Measurements from ENCODE around the gene MTR.

The MTR gene

DNA sequence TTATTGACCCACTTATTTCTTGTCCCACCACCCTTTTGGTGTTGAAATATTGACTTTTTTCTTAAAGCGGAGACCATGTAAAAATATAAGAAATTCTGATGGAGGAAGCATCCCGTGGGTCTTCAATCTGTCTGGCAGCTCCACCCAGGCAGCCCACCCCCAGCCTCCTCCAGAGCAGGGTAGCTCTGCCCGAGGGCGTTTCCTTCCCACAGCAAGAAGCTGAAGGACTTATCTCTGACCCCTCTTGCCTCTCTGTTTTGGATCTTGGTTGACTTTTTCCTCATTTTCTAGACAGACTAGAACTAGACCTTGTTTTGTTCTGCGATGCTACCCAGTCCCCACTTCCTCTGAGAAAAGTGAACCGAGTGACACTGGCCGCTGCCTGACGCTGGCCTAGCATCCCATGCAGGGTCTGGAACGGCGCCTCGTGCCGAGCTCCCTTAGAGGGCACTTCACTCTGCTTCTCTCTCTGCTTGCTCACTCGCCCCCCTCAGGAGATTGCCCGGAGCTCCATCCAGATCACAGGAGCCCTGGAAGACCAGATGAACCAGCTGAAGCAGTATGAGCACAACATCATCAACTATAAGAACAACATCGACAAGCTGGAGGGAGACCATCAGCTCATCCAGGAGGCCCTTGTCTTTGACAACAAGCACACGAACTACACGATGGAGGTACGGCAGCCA, 40.4 kb upstream of the MTR start:
- Histone ChIP-seq H3K9me2 (replicated peaks; ENCODE audit: insufficient read depth, low read length) (no peaks in the 10 kb centered on the region), H3K9me3 (replicated peaks; ENCODE audit: insufficient read depth, low read length) (no peaks in the 10 kb centered on the region), H3F3A (ENCODE audit: insufficient read depth, low read length) (no peaks in the 10 kb centered on the region), H2AFZ (ENCODE audit: low read length) (no peak overlapping the region), H3K9ac (ENCODE audit: low read length) (no peak overlapping the region), H3K27me3 (replicated peaks; ENCODE audit: insufficient read depth, low read length) (no peaks in the 10 kb centered on the region), H3K4me1 (ENCODE audit: low read length) (no peaks in the 10 kb centered on the region), H3K4me2 (ENCODE audit: low read depth, low read length) (no peak overlapping the region), H3K79me2 (ENCODE audit: low read length) (no peaks in the 10 kb centered on the region), H3K27ac (ENCODE audit: low read length) (no peak overlapping the region), H3K4me3 (ENCODE audit: low read length) (no peak overlapping the region), H4K20me1 (ENCODE audit: insufficient read depth, low read length) (no peaks in the 10 kb centered on the region), H3K36me3 (replicated peaks; ENCODE audit: insufficient read depth, low read length) (no peaks in the 10 kb centered on the region)
- no peak for DNase-seq
- TF ChIP-seq EZH2 (optimal IDR thresholded peaks at IDR 0.05; ENCODE audit: low read depth, low read length) (no peak), EZH2phosphoT487 (IDR thresholded peaks at IDR 0.05; ENCODE audit: low read length) (no peak)
- TF ChIP-seq, protein P1, sequence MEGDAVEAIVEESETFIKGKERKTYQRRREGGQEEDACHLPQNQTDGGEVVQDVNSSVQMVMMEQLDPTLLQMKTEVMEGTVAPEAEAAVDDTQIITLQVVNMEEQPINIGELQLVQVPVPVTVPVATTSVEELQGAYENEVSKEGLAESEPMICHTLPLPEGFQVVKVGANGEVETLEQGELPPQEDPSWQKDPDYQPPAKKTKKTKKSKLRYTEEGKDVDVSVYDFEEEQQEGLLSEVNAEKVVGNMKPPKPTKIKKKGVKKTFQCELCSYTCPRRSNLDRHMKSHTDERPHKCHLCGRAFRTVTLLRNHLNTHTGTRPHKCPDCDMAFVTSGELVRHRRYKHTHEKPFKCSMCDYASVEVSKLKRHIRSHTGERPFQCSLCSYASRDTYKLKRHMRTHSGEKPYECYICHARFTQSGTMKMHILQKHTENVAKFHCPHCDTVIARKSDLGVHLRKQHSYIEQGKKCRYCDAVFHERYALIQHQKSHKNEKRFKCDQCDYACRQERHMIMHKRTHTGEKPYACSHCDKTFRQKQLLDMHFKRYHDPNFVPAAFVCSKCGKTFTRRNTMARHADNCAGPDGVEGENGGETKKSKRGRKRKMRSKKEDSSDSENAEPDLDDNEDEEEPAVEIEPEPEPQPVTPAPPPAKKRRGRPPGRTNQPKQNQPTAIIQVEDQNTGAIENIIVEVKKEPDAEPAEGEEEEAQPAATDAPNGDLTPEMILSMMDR (IDR thresholded peaks at IDR 0.05; ENCODE audit: low read length) = no peak

DNA sequence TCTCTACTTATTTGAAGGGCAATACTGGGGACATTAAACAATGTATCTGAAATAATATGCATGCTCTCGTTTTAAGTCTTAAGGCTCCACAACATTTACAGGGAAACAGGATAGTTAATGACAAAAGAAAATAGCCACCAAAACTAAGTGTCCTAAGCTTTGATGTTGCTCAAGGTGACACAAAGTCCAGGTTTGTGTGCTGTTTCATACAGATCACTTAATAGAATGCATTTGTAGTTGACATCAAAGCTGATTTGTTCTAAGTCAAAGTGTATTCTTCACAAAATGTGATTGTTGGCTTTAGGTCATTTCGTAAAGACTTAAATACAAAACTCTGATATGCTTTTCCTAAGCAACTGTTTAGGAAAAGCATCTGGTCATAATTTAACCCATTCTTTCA, 37.5 kb upstream of the MTR start:
- H4K20me1 ChIP-seq (ENCODE audit: insufficient read depth, low read length) = no peaks in the 10 kb centered on the region
- no peak for DNase-seq
- TF ChIP-seq EZH2 (optimal IDR thresholded peaks at IDR 0.05; ENCODE audit: low read depth, low read length) (no peak), EZH2phosphoT487 (IDR thresholded peaks at IDR 0.05; ENCODE audit: low read length) (no peak)
- TF ChIP-seq, protein P1 (IDR thresholded peaks at IDR 0.05; ENCODE audit: low read length) = no peak
- H2AFZ ChIP-seq (ENCODE audit: low read length) = no peak overlapping the region
- H3K27ac ChIP-seq (ENCODE audit: low read length) = no peak overlapping the region
- H3K4me3 ChIP-seq (ENCODE audit: low read length) = no peak overlapping the region
- H3K9me2 ChIP-seq (replicated peaks; ENCODE audit: insufficient read depth, low read length) = no peaks in the 10 kb centered on the region
- H3F3A ChIP-seq (ENCODE audit: insufficient read depth, low read length) = no peaks in the 10 kb centered on the region
- H3K36me3 ChIP-seq (replicated peaks; ENCODE audit: insufficient read depth, low read length) = no peaks in the 10 kb centered on the region
- H3K79me2 ChIP-seq (ENCODE audit: low read length) = no peaks in the 10 kb centered on the region
- H3K4me2 ChIP-seq (ENCODE audit: low read depth, low read length) = no peak overlapping the region
- no peaks in the 10 kb centered on the region for H3K27me3 ChIP-seq (replicated peaks; ENCODE audit: insufficient read depth, low read length)
- H3K9me3 ChIP-seq (replicated peaks; ENCODE audit: insufficient read depth, low read length) = no peaks in the 10 kb centered on the region
- no peaks in the 10 kb centered on the region for H3K4me1 ChIP-seq (ENCODE audit: low read length)
- no peak overlapping the region for H3K9ac ChIP-seq (ENCODE audit: low read length)

DNA sequence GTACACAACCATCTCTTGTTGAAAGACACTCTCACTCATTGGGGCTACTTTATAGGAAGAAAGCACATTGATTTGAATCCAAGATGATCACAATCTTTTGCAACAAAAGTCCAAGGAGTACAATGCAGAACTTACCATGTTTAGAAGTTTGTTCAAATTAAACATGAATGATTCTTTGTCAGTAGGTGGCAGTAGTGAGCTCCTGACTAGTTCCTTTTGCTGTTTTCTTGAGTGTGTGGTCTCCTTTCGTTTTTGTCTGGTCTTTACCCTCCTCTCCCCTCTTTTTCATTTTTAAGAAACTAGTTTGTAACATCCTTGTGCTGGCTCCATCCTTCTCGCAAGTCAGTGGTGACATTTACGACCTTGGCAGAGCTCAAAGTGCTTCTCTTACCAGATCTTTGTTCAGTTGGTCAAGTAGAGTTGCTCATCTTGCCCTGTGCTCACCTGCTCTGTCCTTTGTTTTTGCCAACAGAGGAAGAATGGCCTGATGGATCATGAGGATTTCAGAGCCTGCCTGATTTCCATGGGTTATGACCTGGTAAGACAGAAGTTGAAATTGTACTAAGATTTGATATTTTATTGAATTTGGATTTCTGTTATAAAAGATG, 35.7 kb upstream of the MTR start:
- H3K4me2 ChIP-seq (ENCODE audit: low read depth, low read length) = peak overlapping the region; percentile 7; the same call in 1 of the 2 replicates

More for the DNA sequence above, 35.7 kb upstream of the MTR start:
- no peaks in the 10 kb centered on the region for H3K27me3 ChIP-seq (replicated peaks; ENCODE audit: insufficient read depth, low read length)
- DNase-seq = peak; percentile 73
- no peaks in the 10 kb centered on the region for H4K20me1 ChIP-seq (ENCODE audit: insufficient read depth, low read length)
- no peak overlapping the region for H3K4me3 ChIP-seq (ENCODE audit: low read length)
- TF ChIP-seq, protein P1 (IDR thresholded peaks at IDR 0.05; ENCODE audit: low read length) = peak; percentile 91
- no peak for TF ChIP-seq EZH2phosphoT487 (IDR thresholded peaks at IDR 0.05; ENCODE audit: low read length)
- no peak for TF ChIP-seq EZH2 (optimal IDR thresholded peaks at IDR 0.05; ENCODE audit: low read depth, low read length)
- H3K27ac ChIP-seq (ENCODE audit: low read length) = no peak overlapping the region
- H3K9me2 ChIP-seq (replicated peaks; ENCODE audit: insufficient read depth, low read length) = no peaks in the 10 kb centered on the region
- peak overlapping the region; percentile 14 for H2AFZ ChIP-seq (ENCODE audit: low read length)
- no peaks in the 10 kb centered on the region for H3K4me1 ChIP-seq (ENCODE audit: low read length)
- no peaks in the 10 kb centered on the region for H3F3A ChIP-seq (ENCODE audit: insufficient read depth, low read length)
- H3K36me3 ChIP-seq (replicated peaks; ENCODE audit: insufficient read depth, low read length) = no peaks in the 10 kb centered on the region
- no peaks in the 10 kb centered on the region for H3K79me2 ChIP-seq (ENCODE audit: low read length)
- no peaks in the 10 kb centered on the region for H3K9me3 ChIP-seq (replicated peaks; ENCODE audit: insufficient read depth, low read length)
- H3K9ac ChIP-seq (ENCODE audit: low read length) = no peak overlapping the region
